Kidney epithelial cell (primary cell): ENCODE results near the gene WDHD1. TPM values are rescaled to one million over a fixed set of nuclear protein-coding genes. Genes with fewer than 3 reads are reported as not detected.
"Not testable (repeated sequence)": the region's sequence is repeated elsewhere in the genome, so short reads cannot be mapped to it uniquely, and the experiment has no call there.

Experiments used
- DNase-seq: peaks from one replicate; pipeline ENCODE4 v3.0.0-alpha.2; 2010; ENCODE audit warnings: low read depth
- H3K27me3 ChIP-seq: 2 replicates; pipeline ENCODE4 v1.6.0; 2011; ENCODE audit warnings: low read length; ENCODE audit not compliant: control insufficient read depth, insufficient read depth
- H3K36me3 ChIP-seq: 2 replicates; pipeline ENCODE4 v1.5.1; 2011; ENCODE audit warnings: low read length; ENCODE audit not compliant: control insufficient read depth, insufficient read depth
- H3K4me3 ChIP-seq: 2 replicates; pipeline ENCODE4 v1.5.1; 2011; ENCODE audit warnings: low read depth, mild to moderate bottlenecking, control low read depth, low read length
- total RNA-seq: library from RNA; depleted of rRNA; stranded (reverse); fragments of >200 nt; gene quantifications from 2 replicates; pipeline ENCODE4 v1.2.3, GENCODE V29; 2015
- TF ChIP-seq, protein P1 (sequence below): IDR thresholded peaks from 2 replicates; pipeline ENCODE4 v1.5.1; 2011; ENCODE audit warnings: mild to moderate bottlenecking, moderate library complexity, low read length, control low read depth, inconsistent platforms; ENCODE audit not compliant: insufficient read depth, poor library complexity, severe bottlenecking

Gene WDHD1
- total RNA-seq, 1 donor from 2014 or later: 8.0 TPM

DNA sequence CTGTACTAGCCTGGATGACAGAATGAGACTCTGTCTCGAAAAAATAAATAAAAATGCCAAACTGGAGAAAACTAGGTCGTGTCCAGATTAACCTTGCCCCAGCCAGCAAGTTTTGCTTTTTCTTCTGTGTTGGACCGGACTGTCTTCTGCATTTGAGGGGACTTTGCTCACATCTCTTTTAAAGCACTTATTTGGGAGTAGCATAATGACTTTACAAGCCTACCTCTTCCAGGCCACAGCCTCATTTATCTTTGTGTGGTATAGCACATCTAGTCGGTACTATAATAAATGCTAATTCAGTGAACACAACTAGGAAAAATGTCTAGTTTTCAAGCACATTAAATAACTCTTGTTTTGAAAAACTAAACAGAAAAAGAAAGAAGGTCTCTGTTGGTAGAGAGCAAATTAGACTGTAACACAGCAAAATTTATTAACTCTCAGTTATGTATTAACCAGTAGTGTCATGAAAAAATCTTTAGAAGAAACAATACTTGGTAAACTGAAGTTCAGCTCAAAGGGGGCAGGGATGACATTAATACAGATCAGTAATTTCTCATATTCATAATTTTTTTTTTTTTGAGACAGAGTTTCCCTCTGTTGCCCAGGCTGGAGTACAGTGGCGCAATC is 52.0 kb downstream of the WDHD1 start:
- DNase-seq: no peak
- H3K36me3 ChIP-seq: no peaks in the 10 kb centered on the region
- no peak overlapping the region for H3K4me3 ChIP-seq
- H3K27me3 ChIP-seq: no peaks in the 10 kb centered on the region
- TF ChIP-seq, protein P1, sequence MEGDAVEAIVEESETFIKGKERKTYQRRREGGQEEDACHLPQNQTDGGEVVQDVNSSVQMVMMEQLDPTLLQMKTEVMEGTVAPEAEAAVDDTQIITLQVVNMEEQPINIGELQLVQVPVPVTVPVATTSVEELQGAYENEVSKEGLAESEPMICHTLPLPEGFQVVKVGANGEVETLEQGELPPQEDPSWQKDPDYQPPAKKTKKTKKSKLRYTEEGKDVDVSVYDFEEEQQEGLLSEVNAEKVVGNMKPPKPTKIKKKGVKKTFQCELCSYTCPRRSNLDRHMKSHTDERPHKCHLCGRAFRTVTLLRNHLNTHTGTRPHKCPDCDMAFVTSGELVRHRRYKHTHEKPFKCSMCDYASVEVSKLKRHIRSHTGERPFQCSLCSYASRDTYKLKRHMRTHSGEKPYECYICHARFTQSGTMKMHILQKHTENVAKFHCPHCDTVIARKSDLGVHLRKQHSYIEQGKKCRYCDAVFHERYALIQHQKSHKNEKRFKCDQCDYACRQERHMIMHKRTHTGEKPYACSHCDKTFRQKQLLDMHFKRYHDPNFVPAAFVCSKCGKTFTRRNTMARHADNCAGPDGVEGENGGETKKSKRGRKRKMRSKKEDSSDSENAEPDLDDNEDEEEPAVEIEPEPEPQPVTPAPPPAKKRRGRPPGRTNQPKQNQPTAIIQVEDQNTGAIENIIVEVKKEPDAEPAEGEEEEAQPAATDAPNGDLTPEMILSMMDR: no peak

DNA sequence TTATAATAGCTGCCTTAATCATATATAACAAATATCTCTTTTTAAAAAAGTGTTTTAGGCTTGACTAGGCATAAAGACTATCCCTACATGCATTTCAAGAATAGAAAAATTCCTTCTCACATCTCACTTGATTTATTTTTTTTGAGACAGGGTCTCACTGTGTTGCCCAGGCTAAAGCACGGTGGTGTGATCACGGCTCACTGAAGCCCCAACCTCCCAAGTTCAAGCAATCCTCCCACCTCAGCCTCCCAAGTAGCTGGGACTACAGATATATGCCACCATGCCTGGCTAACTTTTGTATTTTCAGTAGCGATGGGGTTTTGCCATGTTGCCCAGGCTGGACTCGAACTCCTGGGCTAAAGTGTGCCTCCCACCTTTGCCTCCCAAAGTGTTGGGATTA is 59.4 kb downstream of the WDHD1 start:
- Histone ChIP-seq H3K4me3 (no peak overlapping the region), H3K36me3 (peaks cover 1% of the 10 kb centered on the region), H3K27me3 (no peaks in the 10 kb centered on the region)
- TF ChIP-seq, protein P1: no peak
- no peak for DNase-seq

DNA sequence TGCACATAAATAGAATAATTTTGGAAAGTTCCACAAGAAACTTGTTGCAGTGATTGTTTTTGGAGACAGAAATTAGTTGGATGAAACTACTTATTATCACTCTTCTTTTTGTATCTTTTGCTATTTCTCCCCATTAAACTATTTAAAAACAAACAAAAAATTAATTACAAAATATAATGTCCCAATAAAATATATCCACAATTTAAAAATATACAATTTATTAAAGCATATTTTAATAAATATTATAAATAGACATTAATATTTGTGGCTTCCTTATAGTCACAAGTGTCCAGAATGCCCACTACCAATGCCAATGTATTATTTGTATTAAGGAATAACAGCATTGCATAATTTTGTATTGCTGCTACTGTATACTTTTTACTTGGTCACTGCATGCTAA is 71.8 kb downstream of the WDHD1 start:
- no peak for DNase-seq
- TF ChIP-seq, protein P1: no peak
- Histone ChIP-seq H3K27me3 (no peaks in the 10 kb centered on the region), H3K36me3 (no peaks in the 10 kb centered on the region), H3K4me3 (no peak overlapping the region)

DNA sequence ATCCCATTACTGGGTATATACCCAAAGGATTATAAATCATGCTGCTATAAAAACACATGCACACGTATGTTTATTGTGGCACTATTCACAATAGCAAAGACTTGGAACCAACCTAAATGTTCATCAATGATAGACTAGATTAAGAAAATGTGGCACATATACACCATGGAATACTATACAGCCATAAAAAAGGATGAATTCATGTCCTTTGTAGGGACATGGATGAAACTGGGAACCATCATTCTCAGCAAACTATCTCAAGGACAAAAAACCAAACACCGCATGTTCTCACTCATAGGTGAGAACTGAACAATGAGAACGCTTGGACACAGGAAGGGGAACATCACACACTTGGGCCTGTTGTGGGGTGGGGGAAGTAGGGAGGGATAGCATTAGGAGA is 73.3 kb downstream of the WDHD1 start:
- not testable (repeated sequence) for H3K27me3 ChIP-seq, H3K4me3 ChIP-seq, H3K36me3 ChIP-seq, DNase-seq

DNA sequence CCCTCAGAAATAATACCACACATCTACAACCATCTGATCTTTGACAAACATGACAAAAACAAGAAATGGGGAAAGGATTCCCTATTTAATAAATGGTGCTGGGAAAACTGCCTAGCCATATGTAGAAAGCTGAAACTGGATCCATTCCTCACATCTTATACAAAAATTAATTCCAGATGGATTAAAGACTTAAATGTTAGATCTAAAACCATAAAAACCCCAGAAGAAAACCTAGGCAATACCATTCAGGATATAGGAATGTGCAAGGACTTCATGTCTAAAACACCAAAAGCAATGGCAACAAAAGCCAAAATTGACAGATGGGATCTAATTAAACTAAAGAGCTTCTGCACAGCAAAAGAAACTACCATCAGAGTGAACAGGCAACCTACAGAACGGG is 74.1 kb downstream of the WDHD1 start:
- H3K4me3 ChIP-seq, H3K27me3 ChIP-seq, DNase-seq, H3K36me3 ChIP-seq: not testable (repeated sequence)

DNA sequence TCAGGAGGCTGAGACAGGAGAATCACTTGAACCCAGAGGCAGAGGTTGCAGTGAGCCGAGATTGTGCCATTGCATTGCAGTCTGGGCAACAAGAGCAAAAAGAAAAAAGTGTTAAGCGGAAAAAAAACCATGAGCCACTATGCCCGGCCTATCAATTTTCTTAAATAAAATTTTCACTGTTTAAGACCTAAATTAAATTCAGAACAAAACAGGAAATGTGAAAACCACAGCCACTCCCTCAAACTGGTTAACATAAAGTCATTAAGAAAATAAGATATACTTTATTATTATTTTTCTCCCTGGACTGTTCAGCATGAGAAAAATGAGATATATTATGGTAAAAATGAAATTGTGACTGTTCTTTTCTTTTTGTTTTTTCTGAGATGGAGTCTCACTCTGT is 79.7 kb downstream of the WDHD1 start:
- no peak for DNase-seq
- no peaks in the 10 kb centered on the region for H3K36me3 ChIP-seq
- no peak overlapping the region for H3K4me3 ChIP-seq
- H3K27me3 ChIP-seq: no peaks in the 10 kb centered on the region
- TF ChIP-seq, protein P1: no peak

DNA sequence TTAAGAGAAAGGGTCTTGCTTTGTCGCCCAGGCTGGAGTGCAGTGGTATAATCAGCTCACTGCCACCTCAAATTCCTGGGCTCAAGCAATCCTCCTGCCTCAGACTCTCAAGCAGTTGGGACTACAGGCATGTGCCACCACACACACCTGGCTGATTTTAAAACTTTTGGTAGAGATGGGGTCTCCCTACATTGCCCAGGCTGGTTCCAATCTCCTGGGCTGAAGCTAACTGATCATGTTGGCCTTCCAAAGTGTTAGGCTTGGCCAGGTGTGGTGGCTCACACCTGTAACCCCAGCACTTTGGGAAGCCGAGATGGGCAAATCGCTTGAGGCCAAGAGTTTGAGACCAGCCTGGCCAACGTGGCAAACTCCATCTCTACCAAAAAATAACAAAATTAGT is 80.4 kb downstream of the WDHD1 start:
- TF ChIP-seq, protein P1: no peak
- Histone ChIP-seq H3K36me3 (no peaks in the 10 kb centered on the region), H3K4me3 (no peak overlapping the region), H3K27me3 (no peaks in the 10 kb centered on the region)
- no peak for DNase-seq
